ENCODE results near the gene BMP2K.

The BMP2K gene

DNA sequence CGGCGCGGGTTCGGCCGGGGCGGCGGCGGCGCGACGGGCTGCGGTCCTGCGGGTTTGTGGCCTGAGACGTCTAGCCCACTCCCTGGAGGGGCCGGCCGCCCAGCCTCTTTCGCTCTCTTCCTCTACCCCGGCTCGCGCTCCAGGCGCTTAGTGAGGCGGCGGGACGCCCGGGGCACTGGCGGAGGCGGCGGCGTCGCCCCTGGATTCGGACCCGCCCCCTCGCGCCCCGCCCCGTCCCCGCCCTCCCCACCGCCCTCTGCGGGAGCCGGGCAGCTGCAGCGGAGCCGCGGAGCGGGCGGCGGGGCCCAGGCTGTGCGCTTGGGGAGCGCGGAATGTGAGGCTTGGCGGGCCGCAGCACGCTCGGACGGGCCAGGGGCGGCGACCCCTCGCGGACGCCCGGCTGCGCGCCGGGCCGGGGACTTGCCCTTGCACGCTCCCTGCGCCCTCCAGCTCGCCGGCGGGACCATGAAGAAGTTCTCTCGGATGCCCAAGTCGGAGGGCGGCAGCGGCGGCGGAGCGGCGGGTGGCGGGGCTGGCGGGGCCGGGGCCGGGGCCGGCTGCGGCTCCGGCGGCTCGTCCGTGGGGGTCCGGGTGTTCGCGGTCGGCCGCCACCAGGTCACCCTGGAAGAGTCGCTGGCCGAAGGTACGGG is at the start of gene BMP2K:
TSS of gene BMP2K (plus strand) at position 272 of the 650 bp plus-strand sequence. CDS start at position 466, 194 bp downstream.
- peak; percentile 72 for DNase-seq (ENCODE audit: low read depth, low spot score)
- peak within 1 kb of the TSS; percentile 82 for H3K4me3 ChIP-seq (ENCODE audit: low read depth, low read length)
- TF ChIP-seq, protein P1, sequence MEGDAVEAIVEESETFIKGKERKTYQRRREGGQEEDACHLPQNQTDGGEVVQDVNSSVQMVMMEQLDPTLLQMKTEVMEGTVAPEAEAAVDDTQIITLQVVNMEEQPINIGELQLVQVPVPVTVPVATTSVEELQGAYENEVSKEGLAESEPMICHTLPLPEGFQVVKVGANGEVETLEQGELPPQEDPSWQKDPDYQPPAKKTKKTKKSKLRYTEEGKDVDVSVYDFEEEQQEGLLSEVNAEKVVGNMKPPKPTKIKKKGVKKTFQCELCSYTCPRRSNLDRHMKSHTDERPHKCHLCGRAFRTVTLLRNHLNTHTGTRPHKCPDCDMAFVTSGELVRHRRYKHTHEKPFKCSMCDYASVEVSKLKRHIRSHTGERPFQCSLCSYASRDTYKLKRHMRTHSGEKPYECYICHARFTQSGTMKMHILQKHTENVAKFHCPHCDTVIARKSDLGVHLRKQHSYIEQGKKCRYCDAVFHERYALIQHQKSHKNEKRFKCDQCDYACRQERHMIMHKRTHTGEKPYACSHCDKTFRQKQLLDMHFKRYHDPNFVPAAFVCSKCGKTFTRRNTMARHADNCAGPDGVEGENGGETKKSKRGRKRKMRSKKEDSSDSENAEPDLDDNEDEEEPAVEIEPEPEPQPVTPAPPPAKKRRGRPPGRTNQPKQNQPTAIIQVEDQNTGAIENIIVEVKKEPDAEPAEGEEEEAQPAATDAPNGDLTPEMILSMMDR (IDR thresholded peaks at IDR 0.05; ENCODE audit: low read depth, low read length) = no peak
- in situ Hi-C loops (cut with HindIII; ENCODE audit: low sequenced_read_pairs) = no loop called here

DNA sequence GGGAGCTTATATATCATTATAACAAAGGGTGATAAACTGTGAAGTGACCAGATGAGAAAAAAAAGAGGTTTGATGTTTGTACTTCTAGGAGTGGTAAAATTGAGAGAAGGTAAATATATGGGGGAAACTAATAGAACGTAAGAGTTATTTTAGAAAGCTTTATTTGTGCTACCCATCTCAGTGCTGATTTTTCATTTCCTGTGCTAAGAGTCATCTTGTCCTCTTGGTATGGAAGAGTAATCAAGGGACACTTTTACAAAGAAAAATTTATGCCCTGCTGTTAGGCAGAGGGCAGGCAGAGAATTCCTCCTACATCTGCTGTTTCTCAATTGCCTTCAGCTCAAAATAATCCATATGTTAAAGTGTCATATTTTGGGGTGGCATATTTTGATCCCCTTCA is 49.6 kb upstream of the BMP2K start:
- in situ Hi-C loops (cut with HindIII; ENCODE audit: low sequenced_read_pairs) = no loop called here
- no peak for DNase-seq (ENCODE audit: low read depth, low spot score)
- no peak overlapping the region for H3K4me3 ChIP-seq (ENCODE audit: low read depth, low read length)
- TF ChIP-seq, protein P1 (IDR thresholded peaks at IDR 0.05; ENCODE audit: low read depth, low read length) = no peak

DNA sequence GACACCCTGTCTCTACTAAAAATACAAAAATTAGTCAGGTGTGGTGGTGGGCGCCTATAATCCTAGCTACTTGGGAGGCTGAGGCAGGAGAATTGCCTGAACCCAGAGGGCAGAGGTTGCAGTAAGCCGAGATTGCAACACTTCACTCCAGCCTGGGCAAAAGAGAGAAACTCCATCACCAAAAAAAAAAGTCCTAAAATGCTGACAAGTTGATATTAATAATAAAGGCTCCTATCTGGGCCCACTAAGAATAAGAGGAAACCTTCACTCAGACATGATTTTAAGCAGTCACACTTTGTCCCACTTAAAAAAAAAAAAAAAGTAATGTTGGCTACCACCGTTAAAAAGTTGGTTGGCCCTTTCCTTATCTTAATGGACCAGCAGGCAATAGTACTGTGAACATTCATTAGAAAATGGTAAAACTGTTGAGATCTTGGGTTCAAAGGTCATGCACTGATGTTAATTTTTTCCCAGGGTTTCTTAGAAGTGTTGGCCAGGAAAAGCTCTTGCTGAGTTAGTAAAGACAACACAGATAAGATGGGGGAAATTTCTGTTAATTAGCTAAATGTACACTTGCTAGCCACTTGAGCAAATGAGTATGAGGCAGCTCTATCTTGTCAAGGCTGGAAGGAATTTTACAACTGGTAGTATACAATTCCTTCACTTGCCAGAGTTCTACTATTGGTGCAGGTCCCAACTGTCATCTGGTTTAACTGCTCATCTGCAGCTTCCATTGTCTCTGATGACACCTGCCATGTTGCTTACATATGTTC is 43.6 kb upstream of the BMP2K start:
- no peak for DNase-seq (ENCODE audit: low read depth, low spot score)
- H3K4me3 ChIP-seq (ENCODE audit: low read depth, low read length) = no peak overlapping the region
- in situ Hi-C loops (cut with HindIII; ENCODE audit: low sequenced_read_pairs) = no loop called here
- TF ChIP-seq, protein P1 (IDR thresholded peaks at IDR 0.05; ENCODE audit: low read depth, low read length) = no peak

DNA sequence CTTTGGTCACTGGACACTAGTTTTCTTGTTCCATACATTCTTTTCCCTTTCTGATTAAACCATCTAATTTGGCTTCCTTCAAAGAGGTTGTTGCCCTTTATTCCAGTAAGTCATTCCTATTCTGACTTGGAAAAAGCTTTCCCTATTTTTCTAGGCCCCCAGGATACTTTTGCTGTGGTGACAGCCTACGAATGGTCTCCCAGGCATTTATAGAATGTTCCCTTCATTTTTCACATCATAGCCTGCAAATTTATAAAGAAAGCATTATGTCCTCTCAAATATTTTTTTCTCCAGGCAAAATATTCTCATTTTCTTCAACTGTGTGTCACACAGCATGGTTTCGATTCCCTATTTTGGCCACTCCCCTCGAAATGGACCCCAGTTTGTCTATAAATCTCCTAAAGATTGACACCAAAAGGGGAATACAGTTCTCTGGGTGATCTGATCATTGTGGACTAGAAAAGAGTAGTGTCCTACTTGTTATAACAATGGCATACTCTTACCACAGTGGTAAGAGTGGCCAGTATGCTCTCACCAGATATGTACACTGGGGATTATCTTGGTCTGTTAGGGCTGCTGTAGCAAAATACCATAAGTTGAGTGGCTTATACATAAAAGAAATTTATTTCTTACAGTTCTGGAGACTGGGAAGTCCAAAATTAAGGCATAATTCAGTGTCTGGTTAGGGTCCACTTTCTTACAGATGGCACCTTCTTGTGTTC is 41.5 kb upstream of the BMP2K start:
- TF ChIP-seq, protein P1 (IDR thresholded peaks at IDR 0.05; ENCODE audit: low read depth, low read length) = no peak
- no peak overlapping the region for H3K4me3 ChIP-seq (ENCODE audit: low read depth, low read length)
- DNase-seq (ENCODE audit: low read depth, low spot score) = no peak
- in situ Hi-C loops (cut with HindIII; ENCODE audit: low sequenced_read_pairs) = no loop called here

DNA sequence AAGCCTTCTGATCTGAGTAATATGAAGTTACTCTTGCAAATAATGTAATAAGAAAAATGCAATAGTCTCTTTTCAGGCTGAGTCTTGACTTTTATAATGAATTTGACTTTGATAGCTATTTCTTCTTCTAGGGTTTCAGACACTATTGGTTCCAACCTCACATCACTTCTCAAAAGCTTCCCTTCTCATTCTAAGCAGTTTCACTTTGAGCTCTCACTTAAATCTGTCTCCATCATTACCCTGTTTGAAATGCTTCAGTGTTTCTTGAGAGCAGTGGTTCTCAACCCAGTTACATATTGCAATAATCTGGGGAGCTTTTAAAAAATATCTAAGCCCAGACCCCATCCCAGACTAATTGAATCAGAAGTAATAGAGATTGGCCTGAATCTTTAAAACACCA is 40.5 kb upstream of the BMP2K start:
- DNase-seq (ENCODE audit: low read depth, low spot score) = no peak
- TF ChIP-seq, protein P1 (IDR thresholded peaks at IDR 0.05; ENCODE audit: low read depth, low read length) = no peak
- in situ Hi-C loops (cut with HindIII; ENCODE audit: low sequenced_read_pairs) = no loop called here
- H3K4me3 ChIP-seq (ENCODE audit: low read depth, low read length) = no peak overlapping the region

DNA sequence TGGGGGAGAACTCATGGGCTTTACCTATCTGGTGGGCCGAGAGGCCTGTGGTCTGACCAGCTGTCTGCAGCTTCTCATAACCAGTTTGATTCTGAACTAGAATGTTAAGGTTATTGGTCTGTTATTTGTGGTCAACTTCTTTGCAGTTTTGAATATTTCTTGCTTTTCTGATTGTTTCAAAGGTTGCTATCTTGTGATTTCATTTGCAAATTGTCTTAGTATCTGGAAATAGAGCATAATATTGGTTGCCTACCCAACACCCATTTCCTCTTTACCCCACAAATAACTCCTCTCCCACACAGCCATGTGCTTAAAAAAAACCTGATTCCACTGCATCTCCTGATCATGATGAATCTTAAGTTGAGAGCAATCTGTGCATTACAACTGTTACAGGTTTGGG is 39.1 kb upstream of the BMP2K start:
- no peak overlapping the region for H3K4me3 ChIP-seq (ENCODE audit: low read depth, low read length)
- in situ Hi-C loops (cut with HindIII; ENCODE audit: low sequenced_read_pairs) = no loop called here
- TF ChIP-seq, protein P1 (IDR thresholded peaks at IDR 0.05; ENCODE audit: low read depth, low read length) = no peak
- no peak for DNase-seq (ENCODE audit: low read depth, low spot score)

Measured in astrocyte of the spinal cord (primary cell).